GM12892 (cell line): Measurements from ENCODE around the gene MBNL1.
"Not testable (repeated sequence)": the region's sequence is repeated elsewhere in the genome, so short reads cannot be mapped to it uniquely, and the experiment has no call there.

Experiments
- DNase-seq: peaks from one replicate; pipeline ENCODE4 v3.0.0; 2011; ENCODE audit not compliant: insufficient read length
- FAIRE-seq: peaks from 2 replicates; lab custom pipeline; 2011; peaks lifted over from hg19 to GRCh38; lab: Jason Lieb, UNC
- POLR2A ChIP-seq: IDR thresholded peaks from 2 replicates; pipeline ENCODE4 v1.6.1; 2011; ENCODE audit warnings: low read depth, low read length, control low read depth
- POLR2AphosphoS5 ChIP-seq: IDR thresholded peaks from 2 replicates; pipeline ENCODE4 v1.6.1; 2011; ENCODE audit warnings: low read depth, low read length, control low read depth
- TAF1 ChIP-seq: IDR thresholded peaks from 2 replicates; pipeline ENCODE4 v1.6.1; 2011; ENCODE audit warnings: low read depth, mild to moderate bottlenecking, control low read depth, low read length, borderline replicate concordance

The MBNL1 gene

DNA sequence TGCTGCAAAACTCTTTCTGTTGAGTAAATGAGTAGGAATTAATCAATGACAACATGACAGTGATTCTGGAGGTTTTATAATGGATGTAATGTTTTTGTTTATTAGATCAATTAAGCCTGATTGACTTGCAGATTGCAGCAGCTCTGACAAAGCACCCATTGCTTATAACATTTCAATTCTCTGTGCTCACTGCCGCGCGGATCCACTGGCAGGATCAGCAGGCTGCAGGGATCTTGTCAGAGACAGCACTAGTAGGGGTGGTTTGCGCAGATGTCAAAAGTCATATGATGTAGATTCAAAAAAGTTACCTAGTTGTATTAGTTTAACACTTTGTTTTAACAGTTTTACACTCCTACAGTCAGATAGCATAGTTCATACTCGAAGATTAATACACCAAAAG, 93.4 kb downstream of the MBNL1 start:
- TF ChIP-seq TAF1: no peak
- TF ChIP-seq POLR2AphosphoS5: no peak
- no peak for TF ChIP-seq POLR2A
- no peak for FAIRE-seq
- DNase-seq: no peak

GRCh38 chr3:152364237-152364636, 95.5 kb downstream of the MBNL1 start:
- TF ChIP-seq POLR2A (no peak), TAF1 (no peak), POLR2AphosphoS5 (no peak)
- DNase-seq: no peak
- FAIRE-seq: no peak

- TF ChIP-seq POLR2A (no peak), POLR2AphosphoS5 (no peak), TAF1 (no peak)
- FAIRE-seq (no peak), DNase-seq (no peak)
These were observed 96.4 kb downstream of the MBNL1 start for GRCh38 chr3:152365126-152365525.

DNA sequence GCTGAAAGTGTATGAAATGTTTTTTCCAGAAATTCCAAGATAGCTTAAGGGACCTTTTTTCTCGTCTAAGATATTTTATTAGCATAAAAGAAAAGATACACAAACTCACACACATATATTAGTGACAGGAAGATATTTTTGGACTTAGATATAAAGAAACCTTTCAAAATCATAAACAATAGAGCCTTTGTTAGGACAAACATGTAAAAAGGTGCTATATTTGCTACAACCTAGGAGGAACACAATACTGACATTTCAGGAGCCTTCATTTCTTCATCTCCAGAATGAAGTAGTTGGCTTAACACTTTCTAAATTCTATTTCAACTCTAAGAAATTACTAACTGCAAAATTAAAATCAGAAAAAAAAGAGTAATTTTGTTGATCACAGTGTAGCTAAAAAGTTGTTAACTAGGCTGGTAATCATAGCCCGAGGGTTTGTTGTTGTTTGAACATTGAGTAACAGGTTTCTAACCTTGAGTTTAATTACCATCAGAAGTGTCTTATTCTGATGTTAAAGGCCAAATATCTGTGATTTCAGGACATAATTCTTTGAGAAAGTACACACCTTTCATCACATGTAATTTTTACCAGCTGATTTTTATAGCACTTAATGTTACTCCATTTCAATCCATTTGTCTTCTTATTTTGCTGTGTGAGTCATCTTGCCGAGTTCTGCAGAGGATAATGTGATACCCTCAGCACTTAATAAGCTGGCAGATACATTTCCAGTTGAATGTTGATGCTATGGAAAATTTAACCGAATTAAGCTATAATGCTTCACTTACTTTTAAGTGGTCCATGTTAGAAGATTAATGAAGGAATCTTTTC, 97.3 kb downstream of the MBNL1 start:
- TF ChIP-seq TAF1: no peak
- TF ChIP-seq POLR2AphosphoS5: no peak
- TF ChIP-seq POLR2A: no peak
- FAIRE-seq: no peak
- DNase-seq: no peak

DNA sequence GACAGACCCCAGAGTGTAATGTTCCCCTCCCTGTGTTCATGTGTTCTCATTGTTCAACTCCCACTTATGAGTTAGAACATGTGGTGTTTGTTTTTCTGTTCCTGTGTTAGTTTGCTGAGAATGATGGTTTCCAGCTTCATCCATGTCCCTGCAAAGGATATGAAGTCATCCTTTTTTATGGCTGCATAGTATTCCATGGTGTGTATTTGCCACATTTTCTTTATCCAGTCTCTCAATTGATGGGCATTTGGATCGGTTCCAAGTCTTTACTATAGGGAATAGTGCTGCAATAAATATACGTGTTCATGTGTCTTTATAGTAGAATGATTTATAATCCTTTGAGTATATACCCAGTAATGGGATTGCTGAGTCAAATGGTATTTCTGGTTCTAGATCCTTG, 98.5 kb downstream of the MBNL1 start:
- not testable (repeated sequence) for DNase-seq, FAIRE-seq

DNA sequence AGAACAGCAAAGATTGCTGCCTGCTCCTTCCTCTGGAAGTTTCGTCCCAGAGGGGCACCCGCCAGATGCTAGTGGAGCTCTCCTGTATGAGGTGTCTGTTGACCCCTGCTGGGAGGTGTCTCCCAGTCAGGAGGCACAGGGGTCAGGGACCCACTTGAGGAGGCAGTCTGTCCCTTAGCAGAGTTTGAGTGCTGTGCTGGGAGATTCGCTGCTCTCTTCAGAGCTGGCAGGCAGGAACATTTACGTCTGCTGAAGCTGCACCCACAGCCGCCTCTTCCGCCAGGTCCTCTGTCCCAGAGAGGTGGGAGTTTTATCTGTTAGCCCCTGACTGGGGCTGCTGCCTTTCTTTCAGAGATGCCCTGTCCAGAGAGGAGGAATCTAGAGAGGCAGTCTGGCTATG, 103.9 kb downstream of the MBNL1 start:
- DNase-seq, FAIRE-seq: not testable (repeated sequence)

DNA sequence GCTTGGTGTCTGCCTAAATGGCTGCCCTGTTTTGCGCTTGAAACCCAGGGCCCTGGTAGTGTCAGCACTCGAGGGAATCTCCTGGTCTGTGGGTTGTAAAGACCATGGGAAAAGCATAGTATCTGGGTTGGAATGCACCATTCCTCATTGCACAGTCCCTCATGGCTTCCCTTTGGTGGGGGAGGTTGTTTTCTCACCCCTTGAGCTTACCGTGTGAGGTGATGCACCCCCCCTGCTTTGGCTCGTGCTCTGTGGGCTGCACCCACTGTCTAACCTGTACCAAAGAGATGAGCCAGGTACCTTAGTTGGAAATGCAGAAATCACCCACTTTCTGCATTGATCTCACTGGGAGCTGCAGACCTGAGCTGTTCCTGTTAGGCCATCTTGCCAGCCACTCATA, 104.7 kb downstream of the MBNL1 start:
- no peak for TF ChIP-seq POLR2AphosphoS5
- no peak for TF ChIP-seq TAF1
- no peak for TF ChIP-seq POLR2A
- DNase-seq (no peak), FAIRE-seq (no peak)

DNA sequence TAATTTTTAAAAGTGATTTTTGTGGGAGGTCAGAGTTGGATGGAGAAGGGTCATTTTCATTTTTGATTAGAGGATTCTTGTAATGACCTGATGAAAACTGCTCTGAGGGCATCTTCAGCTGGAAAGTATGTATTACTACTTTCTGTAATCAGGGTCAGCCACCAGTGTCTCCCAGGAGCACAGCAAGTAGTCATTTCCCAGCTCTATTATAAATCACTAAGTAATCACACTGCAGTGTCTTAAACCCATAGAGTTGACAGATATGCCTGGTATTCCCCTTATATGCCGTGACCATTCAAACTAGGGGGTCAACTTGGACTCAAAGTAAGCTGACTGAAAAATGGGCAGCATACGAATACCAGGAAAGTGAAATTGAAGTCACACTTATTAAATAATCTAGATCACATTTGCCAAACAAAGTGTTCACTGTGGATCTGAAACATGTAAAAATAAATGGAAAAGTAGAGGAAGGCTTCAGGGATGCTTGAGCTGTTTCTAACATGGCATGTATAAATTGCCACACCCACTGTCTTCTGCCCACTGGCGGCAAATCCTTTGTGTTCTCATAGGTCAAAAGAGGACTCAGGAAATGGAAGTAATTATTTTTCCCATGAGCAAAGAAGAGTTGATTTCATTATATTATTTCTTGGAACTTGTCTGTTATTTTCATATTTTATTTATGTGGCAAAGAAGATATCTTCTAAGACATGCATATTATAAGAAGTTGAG, 105.7 kb downstream of the MBNL1 start:
- FAIRE-seq: peak; percentile 73
- TF ChIP-seq POLR2AphosphoS5 (no peak), POLR2A (no peak), TAF1 (no peak)

DNA sequence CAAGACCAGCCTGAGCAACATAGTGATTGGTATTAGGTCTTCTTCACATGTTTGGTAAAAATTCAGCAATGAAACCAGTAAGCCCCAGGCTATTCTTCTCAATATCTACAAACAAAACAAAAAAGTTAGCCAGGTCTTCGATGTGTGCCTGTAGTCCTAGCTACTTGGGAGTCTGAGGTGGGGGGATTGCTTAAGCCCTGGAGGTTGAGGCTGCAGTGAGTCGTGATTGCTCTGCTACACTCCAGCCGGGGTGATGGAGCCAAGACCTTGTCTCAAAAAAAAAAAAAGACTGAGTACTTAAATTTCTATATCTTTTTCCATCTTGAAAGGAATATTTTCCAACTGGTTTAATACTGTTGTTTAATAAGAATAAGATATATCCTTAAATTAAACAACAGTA, 106.8 kb downstream of the MBNL1 start:
- TF ChIP-seq TAF1: no peak
- DNase-seq (no peak), FAIRE-seq (peak; percentile 44)

More for the DNA sequence above, 105.7 kb downstream of the MBNL1 start:
- DNase-seq: no peak

- peak; percentile 91 for TF ChIP-seq POLR2A
- TF ChIP-seq TAF1: no peak
- TF ChIP-seq POLR2AphosphoS5: peak; percentile 95
- DNase-seq: peak; percentile 7
- FAIRE-seq: peak; percentile 93
These were observed 107.8 kb downstream of the MBNL1 start for GRCh38 chr3:152376351-152377183.

DNA sequence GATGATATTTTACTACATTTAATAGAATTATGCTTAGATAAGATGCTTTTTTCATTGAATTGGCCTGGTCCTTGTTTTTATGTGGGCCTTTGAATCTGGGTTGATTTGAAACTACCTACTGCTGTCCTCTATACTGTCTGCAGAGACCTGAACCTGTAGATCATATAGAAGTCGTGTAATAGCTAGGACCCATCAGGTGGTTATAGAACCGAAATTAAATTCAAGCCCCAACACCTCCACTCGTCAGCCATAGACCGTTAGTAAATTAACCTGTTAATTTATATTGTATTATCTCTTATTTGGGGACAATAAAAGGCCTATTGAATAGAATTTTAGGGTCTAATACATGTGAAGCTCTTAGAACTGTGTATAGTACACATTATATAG, 108.4 kb downstream of the MBNL1 start:
- FAIRE-seq: no peak

More for the DNA sequence above, 108.4 kb downstream of the MBNL1 start:
- DNase-seq: no peak
- TF ChIP-seq TAF1: no peak
- no peak for TF ChIP-seq POLR2A
- TF ChIP-seq POLR2AphosphoS5: no peak
